ENCODE data around the gene GRHPR.
A peak's percentile ranks its signal among the peaks of the same experiment; 100 is the strongest.

Gene GRHPR

DNA sequence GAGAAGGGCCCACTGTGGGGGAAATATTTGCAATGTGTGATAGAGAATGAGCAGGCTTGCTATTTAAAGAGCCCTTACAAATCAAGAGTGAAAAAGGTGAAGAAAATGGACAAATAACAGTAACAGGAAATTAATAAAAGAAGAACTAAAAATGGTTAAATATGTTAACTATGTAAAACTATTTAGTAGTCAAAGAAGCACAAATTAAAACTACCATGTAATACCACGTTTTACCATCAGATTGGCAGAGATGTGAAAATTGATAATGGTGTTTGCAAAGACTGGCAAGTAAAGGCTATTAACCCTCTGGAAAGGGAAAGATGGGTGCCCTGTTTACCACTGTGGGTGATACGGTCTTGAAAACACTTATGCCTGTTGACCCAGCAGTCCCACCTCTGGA is 23.2 kb upstream of the GRHPR start:
- no peak for DNase-seq

DNA sequence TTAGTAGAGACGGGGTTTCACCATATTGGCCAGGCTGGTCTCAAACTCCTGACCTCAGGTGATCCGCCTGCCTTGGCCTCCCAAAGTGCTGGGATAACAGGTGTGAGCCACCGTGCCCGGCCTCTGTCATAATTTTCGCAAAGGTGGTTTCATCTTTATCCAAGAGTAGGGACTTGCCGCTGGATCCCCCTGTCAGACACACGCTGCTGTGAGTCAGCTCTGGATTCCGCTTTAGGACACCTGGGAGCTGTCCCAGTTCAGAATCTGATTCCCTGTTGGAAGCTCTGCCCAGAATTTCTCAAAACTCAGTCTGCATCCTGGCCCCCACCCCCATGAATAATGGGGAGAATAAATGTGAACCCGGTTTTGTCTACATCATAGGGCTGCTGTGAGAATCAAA is 17.9 kb upstream of the GRHPR start:
- DNase-seq: no peak

GRCh38 chr9:37405350-37405749 is 17.1 kb upstream of the GRHPR start:
- DNase-seq: no peak

- DNase-seq: no peak
Measured at GRCh38 chr9:37405764-37406380, 16.6 kb upstream of the GRHPR start.

DNA sequence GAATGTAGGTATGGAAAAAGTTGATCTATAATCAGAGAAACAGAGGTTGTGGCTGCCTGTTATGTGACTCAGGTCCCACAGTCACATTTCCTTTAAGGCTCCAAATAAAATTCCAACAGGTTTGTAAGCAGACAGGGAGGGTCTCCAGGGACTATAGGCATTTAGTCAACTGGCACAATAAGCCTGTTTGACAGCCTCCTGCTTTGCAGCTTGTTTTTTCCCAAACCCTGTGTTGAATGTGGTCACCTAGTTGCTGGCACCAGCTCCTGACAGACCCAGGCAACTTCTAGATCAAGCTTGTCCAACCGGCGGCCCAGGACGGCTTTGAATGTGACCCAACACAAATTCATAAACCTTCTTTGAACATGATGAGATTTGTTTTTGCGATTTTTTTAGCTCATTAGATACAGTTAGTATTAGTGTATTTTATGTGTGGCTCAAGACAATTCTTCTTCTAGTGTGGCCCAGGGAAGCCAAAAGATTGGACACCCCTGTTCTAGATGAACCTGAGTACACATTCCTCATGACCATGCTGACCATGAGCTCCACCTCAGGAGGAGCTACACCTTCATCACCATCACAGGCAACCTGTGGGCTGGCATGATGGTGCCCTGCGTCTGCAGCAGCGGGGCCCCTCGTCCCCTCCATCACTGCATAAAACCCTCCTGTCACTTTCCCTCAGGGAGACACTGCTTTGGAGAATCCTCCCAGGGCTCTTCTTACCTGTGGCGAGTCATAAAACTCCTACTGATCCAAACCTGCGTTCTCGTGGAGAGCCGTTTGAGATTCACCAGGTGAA is 15.7 kb upstream of the GRHPR start:
- no peak for DNase-seq

DNA sequence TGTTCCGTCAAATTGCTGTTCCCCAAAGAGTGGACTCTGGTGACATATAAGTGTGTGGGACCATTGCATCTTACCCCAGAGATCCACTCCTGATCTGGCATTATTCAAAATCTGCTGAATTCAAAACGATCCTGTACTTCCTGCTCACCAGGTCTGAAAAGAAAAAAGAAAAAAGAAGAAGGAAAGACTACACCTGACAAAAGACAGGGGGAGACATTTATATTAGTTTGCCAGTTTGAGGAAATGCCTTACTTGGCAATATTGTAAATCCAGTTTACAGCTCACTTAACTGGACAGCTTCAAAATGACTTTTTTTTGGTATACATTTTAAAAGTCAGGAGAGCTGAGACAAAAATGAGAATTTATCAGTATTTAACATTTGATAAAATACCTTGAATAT is 15.0 kb upstream of the GRHPR start:
- DNase-seq: no peak

- DNase-seq: no peak
Measured at GRCh38 chr9:37408933-37409710, 13.4 kb upstream of the GRHPR start.

GRCh38 chr9:37410354-37410861 is 12.1 kb upstream of the GRHPR start:
- DNase-seq: no peak

DNA sequence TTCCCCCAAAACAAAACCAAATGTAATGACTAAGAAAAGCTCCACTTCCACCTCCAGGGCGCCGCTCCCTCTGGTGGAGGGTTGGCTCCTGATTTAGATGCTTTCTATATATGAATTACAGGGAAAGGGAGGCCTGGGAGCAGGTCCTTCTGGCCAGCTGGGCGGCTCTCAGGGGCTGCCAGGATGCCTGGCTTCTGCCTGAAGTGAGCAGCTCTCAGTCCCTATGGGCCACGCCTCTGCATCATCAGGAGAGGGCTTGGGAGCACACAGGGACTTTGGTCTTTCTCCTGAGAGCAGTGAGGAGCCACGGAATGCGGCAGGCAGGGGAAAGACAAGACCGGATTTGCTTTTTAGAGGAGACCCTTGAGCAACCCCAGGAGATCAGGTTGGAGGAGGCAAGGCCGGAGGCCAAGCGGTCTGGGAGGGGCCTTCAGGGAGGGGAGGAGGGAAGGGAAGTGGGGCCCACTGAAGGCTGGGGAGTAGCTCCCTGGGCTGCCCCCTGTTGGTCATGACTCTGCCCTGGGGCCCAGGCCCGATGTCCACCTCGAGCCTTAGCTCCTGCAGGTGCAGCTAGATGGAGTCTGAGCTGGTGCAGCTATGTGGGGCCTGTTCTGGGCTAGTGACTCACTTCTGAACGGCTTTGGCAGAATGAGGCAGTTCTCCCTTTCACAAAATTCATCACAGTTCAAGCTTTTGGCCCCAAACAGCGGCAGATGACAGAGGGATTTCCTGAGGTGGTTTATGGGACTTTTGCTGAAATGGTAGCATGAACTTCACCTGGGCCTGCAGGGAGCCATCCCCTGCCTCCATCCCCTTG is 11.3 kb upstream of the GRHPR start:
- DNase-seq: no peak

GRCh38 chr9:37412431-37413151 is 9.9 kb upstream of the GRHPR start:
- DNase-seq: no peak

DNA sequence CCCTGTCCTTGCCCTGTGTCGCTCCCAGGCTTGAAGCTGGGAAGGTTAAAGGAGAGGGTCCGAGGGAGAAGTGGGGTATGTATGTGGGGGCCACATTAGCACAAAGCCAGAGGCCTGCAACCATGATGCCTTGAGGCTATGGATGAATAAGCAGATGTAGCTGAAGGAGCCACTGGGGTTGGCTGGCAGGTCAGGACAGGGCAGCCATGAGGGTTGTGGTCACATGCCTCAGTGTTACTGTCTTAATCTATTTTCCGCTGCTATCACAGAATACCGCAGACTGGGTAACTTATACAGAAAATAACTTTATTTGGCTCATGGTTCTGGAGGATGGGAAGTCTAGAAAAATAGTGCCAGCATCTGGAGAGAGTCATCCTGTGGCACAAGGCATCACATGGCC is 9.2 kb upstream of the GRHPR start:
- no peak for DNase-seq

DNA sequence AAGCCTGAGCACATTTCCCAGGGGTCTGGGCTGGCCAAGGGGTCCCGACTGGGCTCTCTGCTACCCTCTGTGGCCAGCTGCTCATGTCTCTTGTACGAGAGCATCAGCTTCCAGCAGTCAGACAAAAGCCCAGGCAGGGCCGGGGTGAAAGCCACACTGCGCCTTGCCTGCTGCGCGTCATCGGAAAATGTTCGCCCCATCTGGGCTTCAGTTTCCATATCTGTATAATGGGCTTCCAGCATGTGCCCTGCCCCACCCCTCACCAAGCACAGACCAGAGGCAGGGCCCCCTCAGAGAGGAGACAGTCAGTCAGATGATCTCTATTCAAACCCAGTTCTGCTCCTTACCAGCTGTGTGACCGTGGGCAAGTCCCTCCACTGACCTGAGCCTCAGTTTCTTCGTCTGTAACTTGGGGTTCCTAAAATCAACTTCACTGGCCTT is 8.0 kb upstream of the GRHPR start:
- no peak for DNase-seq

- DNase-seq: peak; percentile 12
Measured at GRCh38 chr9:37415011-37415719, 7.3 kb upstream of the GRHPR start.

DNA sequence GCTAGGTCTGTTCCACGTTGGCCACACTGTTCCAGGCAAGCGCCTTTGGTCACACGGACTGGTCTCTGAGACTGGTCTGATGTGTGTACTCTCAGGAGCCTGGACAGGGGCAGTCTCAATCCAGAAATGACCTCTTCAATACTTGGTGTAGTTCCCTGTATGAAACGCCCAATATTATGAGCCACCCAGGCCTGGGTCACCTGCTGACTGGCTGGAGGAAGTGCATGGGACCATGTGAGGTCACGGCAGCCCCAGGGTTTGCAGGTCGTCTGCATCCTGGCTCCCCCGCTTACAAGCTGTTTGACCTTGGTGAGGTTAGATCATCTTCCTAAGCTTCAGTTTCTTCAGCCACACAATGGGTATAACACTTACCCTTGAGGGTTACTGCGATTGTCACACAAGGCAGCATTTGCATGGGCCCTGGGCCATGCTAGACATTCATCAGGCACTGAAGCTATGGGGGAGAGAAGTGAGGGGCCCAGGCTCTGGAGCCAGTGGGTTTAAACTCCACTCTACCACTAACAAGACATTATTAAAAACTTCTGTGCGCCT is 5.2 kb upstream of the GRHPR start:
- DNase-seq: no peak

GRCh38 chr9:37417857-37418618 is 4.5 kb upstream of the GRHPR start:
- no peak for DNase-seq

- no peak for DNase-seq
Measured at GRCh38 chr9:37419204-37419603, 3.3 kb upstream of the GRHPR start.

DNA sequence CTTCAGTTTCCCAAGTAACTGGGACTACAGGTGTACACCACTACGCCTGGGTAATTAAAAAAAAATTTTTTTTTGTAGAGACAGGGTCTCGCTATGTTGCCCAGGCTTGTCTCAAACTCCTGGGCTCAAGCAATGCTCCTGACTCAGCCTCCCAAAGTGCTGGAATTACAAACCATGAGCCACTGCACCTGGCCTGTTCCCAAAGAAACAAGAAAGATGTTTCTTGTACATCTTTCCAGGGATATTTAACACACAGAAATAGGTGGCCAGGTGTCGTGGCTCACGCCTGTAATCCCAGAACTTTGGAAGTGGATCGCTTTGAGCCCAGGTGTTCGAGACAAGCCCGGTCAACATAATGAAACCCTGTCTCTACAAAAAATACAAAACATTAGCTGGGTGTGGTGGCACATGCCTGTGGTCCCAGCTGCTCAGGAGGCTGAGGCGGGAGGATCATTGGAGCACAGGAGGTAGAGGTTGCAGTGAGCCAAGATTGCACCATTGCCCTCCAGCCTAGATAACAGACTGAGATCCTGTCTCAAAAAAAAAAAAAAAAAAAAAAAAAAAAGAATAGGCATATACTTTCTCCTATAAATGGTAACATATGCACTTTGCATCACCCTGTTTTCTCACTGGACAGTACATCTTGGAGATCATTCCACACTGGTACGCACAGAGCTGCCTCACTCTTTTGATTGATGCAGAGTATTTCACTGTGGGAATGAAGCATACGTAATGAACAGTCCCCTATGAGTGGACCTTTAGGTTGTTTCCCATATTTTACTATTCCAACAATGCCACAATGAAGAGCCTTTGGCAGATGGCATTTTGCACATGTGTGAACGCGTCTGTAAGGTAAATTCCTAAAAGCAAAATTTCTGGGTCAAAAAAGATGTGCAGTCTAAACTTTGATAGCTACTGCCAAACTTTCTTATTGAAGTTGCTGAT is 2.0 kb upstream of the GRHPR start:
- no peak for DNase-seq

GRCh38 chr9:37421914-37422288 is 595 bp upstream of the GRHPR start:
- DNase-seq: no peak

DNA sequence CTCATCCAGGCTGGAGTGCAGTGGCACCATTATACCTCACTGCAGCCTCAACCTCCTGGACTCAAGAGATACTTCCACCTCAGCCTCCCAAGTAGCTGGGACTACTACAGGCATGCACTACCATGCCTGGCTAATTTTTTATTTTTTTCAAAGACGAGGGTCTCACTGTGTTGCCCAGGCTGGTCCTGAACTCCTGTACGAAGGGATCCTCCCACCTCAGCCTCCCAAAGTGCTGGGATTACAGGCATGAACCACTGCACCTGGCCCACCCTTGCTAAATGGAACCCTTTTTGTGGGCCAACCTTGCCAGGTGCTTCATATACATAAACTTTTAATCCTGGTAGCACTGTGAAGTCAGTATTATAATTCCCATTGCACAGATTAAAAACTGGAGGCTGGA is 1.0 kb downstream of the GRHPR start:
- DNase-seq: no peak

Measured in GOT3 (cell line).